Tibial nerve (tissue), 4 donors: ENCODE data around the gene R3HCC1L.

Source experiments
- EP300 ChIP-seq, 2 donors: sonication (generic); formaldehyde crosslinking; IDR thresholded peaks; one replicate each; pipeline ENCODE4 v1.6.1; 2017; ENCODE audit warnings: antibody characterized with exemption in 2 of 2, mild to moderate bottlenecking in 1 of 2
- TF ChIP-seq, protein P1 (sequence below), 5 experiments: fragments of 200-600 bp in 3 of 5; fragments of 450-650 bp in 2 of 5; sonication (generic) in 3 of 5; IDR thresholded peaks; one replicate each; pipeline ENCODE4 v1.5.1; 2016 to 2019; ENCODE audit warnings: antibody characterized with exemption in 5 of 5, mild to moderate bottlenecking in 3 of 5, moderate library complexity in 2 of 5

GRCh38 chr10:98294270-98294627 is 159.8 kb downstream of the R3HCC1L start:
- TF ChIP-seq EP300 (IDR thresholded peaks at IDR 0.05): no peak
- TF ChIP-seq, protein P1, sequence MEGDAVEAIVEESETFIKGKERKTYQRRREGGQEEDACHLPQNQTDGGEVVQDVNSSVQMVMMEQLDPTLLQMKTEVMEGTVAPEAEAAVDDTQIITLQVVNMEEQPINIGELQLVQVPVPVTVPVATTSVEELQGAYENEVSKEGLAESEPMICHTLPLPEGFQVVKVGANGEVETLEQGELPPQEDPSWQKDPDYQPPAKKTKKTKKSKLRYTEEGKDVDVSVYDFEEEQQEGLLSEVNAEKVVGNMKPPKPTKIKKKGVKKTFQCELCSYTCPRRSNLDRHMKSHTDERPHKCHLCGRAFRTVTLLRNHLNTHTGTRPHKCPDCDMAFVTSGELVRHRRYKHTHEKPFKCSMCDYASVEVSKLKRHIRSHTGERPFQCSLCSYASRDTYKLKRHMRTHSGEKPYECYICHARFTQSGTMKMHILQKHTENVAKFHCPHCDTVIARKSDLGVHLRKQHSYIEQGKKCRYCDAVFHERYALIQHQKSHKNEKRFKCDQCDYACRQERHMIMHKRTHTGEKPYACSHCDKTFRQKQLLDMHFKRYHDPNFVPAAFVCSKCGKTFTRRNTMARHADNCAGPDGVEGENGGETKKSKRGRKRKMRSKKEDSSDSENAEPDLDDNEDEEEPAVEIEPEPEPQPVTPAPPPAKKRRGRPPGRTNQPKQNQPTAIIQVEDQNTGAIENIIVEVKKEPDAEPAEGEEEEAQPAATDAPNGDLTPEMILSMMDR (IDR thresholded peaks at IDR 0.05): no peak
